ENCODE results near the gene GSTA1.
"Not testable (repeated sequence)": the region's sequence is repeated elsewhere in the genome, so short reads cannot be mapped to it uniquely, and the experiment has no call there.

Gene GSTA1

GRCh38 chr6:52749556-52750152, 54.0 kb downstream of the GSTA1 start:
- no peak overlapping the region for H3K27ac ChIP-seq
- no peak for TF ChIP-seq CTCF (IDR thresholded peaks at IDR 0.05; ENCODE audit: low read depth, low read length)
- H3K36me3 ChIP-seq, result no peaks in the 10 kb centered on the region
- peak; percentile 52 for DNase-seq
- no peak overlapping the region for H3K4me3 ChIP-seq (ENCODE audit: low read depth, low read length)
- H3K27me3 ChIP-seq (ENCODE audit: insufficient read depth, low read depth, severe bottlenecking), result no peaks in the 10 kb centered on the region
- H3K9me3 ChIP-seq (ENCODE audit: severe bottlenecking), result peaks cover 17% of the 10 kb centered on the region

DNA sequence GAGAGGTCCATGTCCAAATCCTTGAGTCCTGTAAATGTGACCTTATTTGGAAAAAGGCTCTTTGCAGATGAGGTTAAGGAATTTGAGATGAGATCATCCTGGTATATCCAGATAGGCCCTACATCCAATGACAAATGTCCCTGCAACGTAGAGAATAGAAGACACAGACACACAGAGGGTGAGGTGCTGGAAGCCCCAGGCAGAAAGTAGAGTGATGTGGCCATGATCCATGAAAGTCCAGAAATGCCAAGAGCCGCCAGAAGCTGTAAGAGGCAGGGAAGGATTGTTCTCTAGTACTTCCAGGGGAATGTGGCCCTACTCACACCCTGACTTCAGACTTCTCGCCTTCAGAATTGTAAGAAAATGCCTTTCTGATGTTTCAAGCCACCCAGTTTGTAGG, 56.3 kb downstream of the GSTA1 start:
- H3K36me3 ChIP-seq; H3K4me3 ChIP-seq (ENCODE audit: low read depth, low read length); DNase-seq; H3K27ac ChIP-seq; H3K27me3 ChIP-seq (ENCODE audit: insufficient read depth, low read depth, severe bottlenecking): not testable (repeated sequence)
- H3K9me3 ChIP-seq (ENCODE audit: severe bottlenecking), result peaks cover 17% of the 10 kb centered on the region

DNA sequence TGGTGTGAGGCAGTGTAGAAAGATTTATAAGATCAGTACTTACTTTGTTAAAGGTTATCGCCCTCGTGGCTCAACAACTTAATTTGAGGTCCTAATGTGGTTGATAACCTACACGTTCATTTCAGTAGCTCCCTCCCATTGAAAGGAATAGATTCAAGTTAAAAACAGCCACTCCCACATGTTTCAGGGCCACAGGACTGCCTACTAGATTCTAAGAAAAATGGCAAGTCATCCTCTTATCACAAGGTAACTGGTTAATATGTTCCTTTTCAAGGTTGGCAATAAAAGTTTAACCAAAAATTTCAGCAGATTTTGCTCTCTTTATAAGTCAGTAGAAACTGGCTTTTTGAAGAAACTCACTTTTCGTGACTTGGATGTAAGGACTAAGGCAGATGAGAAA, 57.4 kb downstream of the GSTA1 start:
- no peaks in the 10 kb centered on the region for H3K27me3 ChIP-seq (ENCODE audit: insufficient read depth, low read depth, severe bottlenecking)
- no peak for DNase-seq
- no peaks in the 10 kb centered on the region for H3K36me3 ChIP-seq
- H3K4me3 ChIP-seq (ENCODE audit: low read depth, low read length), result no peak overlapping the region
- H3K9me3 ChIP-seq (ENCODE audit: severe bottlenecking), result peaks cover 7% of the 10 kb centered on the region
- no peak for TF ChIP-seq CTCF (IDR thresholded peaks at IDR 0.05; ENCODE audit: low read depth, low read length)
- H3K27ac ChIP-seq, result no peak overlapping the region

- Histone ChIP-seq H3K4me3 (ENCODE audit: low read depth, low read length) (no peak overlapping the region), H3K27me3 (ENCODE audit: insufficient read depth, low read depth, severe bottlenecking) (no peaks in the 10 kb centered on the region), H3K9me3 (ENCODE audit: severe bottlenecking) (peaks cover 7% of the 10 kb centered on the region), H3K27ac (no peak overlapping the region), H3K36me3 (no peaks in the 10 kb centered on the region)
- no peak for TF ChIP-seq CTCF (IDR thresholded peaks at IDR 0.05; ENCODE audit: low read depth, low read length)
- DNase-seq, result no peak
Measured at GRCh38 chr6:52745764-52746201, 57.8 kb downstream of the GSTA1 start.

- Histone ChIP-seq H3K27me3 (ENCODE audit: insufficient read depth, low read depth, severe bottlenecking) (no peaks in the 10 kb centered on the region), H3K36me3 (no peaks in the 10 kb centered on the region), H3K27ac (no peak overlapping the region), H3K9me3 (ENCODE audit: severe bottlenecking) (peaks cover 9% of the 10 kb centered on the region), H3K4me3 (ENCODE audit: low read depth, low read length) (no peak overlapping the region)
- DNase-seq, result no peak
- no peak for TF ChIP-seq CTCF (IDR thresholded peaks at IDR 0.05; ENCODE audit: low read depth, low read length)
Measured at GRCh38 chr6:52741872-52742271, 61.7 kb downstream of the GSTA1 start.

All from WERI-Rb-1 (cell line).